Activated CD4-positive, alpha-beta T cell treated with anti-CD3 and anti-CD28 coated beads for 1 hour (primary cell): ENCODE data around the gene S1PR1.
"Not testable (repeated sequence)": the region's sequence is repeated elsewhere in the genome, so short reads cannot be mapped to it uniquely, and the experiment has no call there.

ENCODE experiments used
- DNase-seq: peaks from one replicate; pipeline ENCODE4 v3.0.0-alpha.2; 2020

Gene S1PR1

DNA sequence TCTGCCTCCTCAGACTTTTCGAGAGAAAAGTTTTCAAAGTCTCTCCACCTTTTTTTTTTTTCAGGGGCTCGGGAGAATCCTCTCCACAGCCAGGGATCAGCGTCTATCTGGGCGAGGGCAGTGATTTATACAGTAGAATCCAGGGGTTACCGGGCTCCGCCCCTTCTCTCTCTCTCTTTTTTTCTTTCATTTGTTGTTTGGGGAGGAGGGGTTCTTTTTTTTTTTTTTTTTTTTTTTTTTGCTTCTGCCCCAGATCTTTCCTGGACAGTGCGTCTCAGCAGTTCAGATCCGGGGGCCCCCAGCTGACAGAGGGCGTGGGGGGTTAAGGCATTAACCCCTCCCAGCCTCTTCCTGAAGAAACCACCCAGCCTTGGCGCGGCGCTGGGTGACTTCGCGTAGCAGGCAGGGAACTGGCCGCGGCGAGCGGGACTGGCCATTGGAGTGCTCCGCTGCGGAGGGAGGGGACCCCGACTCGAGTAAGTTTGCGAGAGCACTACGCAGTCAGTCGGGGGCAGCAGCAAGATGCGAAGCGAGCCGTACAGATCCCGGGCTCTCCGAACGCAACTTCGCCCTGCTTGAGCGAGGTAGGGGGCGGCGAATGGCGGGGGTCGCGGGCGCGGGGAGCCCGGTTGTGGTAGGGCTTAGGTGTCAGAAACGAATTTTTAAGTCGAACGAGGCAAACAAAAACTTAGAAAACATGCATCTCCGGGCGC lies at the start of gene S1PR1:
TSS of gene S1PR1 (plus strand) at position 504 of the 713 bp plus-strand sequence. CDS start 1,966 bp downstream, outside the sequence.
- peak; percentile 47 for DNase-seq

DNA sequence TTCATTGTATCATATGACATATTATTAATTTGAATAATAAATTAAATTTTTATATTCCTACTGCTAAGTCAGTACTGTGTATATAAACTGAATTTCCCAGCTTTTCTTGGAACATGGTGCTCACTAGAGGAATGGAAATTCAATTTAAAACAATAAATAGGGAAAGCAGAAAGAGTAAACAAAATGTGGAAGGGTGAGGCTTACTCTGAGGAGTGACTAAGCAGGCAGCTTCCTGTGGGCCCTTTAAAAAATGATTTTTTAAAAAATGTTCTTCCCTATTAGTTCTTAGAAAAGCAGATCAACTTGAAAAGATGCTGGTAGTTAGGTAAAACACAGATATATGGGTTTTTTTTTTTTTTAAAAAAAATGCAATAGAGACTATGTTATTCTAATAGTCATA lies 49.5 kb upstream of the S1PR1 start:
- DNase-seq: no peak

DNA sequence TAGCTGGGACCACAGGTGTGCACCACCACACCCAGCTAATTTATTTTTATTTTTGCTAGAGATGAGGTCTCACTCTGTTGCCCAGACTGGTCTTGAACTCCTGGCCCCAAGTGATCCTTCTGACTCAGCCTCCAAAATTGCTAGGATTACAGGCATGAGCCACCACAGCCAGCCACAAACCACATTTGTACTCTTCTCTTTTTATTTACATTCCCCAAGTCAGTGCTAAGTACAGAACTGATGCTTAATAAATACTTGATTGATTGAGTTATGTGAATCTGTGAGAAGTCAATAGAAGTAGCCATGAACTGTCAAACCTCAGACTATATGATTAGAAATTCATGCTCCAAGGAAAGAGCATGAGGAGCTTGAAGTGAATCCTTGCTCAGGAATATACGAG lies 48.5 kb upstream of the S1PR1 start:
- DNase-seq: no peak

DNA sequence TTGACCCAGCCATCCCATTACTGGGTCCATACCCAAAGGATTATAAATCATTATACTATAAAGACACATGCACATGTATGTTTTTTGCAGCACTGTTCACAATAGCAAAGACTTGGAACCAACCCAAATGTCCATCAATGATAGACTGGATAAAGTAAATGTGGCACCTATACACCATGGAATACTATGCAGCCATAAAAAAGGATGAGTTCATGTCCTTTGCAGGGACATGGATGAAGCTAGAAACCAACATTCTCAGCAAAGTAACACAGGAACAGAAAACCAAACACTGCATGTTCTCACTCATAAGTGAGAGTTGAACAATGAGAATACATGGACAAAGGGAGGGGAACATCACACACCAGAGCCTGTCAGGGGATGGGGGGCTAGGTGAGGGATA lies 47.9 kb upstream of the S1PR1 start:
- not testable (repeated sequence) for DNase-seq

DNA sequence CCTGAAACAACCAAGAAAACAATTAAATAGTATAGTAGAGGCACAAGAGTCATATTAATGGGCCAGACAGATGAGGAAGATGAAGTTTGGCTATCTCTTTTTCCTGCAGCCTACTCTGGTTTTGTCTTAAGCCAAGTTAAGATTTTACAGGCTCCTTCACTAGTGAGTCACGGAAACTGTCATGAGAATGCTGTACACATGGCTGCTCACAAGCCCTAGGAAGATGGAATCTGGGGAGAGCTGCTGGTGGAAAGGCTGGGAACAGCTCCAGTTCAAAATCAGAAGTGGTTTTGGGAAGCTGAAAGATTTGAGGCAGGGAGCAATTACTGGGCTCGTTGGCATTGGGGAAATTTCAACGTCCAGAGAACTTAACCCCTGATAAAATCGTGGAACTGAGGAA lies 46.4 kb upstream of the S1PR1 start:
- no peak for DNase-seq

DNA sequence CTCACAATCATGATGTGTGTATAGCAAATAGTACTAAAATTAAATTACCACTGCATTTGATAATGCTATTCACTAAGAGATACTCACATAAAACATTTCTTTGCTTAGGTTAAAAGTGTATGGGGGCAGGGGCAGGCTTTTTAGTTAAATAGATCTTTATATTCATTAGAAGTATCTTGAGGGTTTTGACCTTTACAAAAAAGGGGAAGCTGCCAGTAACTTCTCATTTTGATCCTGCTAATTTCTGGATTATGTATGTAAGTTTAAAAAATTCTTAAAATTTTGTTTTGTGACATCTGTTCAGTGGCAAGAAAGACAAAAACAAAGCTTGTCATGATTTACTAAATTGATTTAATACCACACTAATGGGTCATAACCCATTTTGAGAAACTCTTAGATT lies 45.8 kb upstream of the S1PR1 start:
- no peak for DNase-seq

DNA sequence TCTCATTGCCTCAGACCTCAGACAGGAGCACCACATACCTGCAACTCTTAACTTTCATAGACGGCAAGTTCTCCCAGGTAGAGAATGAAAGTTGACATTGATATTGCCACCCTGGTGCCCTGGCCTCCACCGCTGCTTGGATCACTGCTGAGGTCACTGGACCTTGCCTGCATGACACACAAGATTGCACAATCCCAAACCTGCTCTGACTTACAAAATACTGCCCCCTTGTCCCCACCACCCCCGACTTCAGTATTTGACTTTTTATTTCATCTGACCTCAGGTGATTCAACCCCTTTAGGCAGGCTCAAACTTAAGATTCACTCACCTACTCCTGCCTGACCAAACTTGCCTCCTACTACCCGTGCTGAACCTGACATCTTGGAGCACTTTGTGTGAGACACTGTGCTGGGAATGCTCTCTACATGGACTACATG lies 43.1 kb upstream of the S1PR1 start:
- no peak for DNase-seq

DNA sequence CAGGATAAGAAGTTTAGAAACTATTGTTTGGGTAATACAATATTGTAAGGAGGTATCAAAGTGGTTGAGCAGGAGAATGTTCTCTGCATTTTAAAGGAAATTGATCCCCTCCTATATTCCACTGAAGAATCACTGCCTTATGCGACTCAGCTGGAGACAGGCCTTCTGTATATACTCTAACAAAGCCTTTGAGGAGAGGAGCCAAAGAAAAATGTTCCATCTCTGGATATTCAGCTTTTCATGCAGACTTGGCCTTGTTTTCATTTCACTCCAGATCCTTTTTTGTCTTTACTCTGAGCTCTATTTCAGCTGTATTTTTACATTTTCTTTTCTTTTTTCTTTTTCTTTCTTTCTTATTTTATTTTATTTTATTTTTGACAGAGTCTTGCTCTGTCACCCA lies 42.1 kb upstream of the S1PR1 start:
- DNase-seq: no peak

DNA sequence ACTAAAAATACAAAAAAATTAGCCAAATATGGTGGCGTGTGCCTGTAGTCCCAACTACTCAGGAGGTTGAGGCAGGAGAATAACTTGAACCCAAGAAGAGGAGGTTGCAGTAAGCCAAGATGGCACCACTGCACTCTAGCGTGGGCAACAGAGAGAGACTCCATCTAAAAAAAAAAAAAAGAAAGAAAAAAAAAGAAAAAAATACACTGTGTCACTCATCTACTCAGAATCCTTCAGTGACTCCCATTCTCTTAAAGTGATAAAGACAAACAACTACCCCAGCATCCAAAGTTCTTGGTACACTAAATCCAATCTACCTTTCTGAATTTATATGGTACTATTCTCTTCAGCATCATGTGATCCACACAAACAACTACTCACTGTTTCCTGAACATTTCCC lies 40.2 kb upstream of the S1PR1 start:
- no peak for DNase-seq

DNA sequence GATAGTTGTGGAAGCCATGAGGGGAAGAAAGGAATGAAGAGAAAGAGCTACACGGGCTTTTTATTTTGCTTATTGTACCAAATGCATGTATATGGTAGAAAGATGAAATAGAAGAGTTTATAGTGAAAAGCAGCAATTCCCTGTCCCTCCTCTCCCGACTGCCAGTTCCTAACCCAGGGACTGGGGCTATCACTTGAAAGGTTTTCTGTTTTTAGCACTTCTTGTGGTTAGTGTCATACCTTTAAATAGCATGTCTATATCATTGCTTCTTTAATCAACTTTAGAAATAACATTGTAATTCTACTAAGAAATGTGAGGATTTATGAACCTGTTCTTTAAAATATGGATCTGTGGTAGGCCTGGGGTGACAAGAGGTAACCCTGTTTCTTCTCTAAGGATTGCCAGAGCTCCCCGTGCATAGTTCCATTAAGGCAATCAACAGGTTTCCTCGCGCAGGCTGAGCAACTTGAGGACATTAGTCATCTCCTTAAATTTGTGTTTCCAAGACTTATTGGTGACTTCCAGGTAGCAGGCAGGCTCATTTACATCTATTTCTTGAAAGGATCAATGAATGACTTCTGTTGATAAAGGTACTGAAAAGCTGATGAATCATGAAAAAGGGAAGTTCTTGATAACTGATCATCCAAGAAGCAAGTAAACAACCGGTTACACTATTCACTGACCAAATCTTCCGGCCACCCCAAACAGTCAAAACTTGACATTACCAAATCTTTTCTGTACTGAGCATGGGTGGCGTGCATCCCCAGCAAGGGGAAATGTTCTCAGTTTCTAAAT lies 37.8 kb upstream of the S1PR1 start:
- no peak for DNase-seq

DNA sequence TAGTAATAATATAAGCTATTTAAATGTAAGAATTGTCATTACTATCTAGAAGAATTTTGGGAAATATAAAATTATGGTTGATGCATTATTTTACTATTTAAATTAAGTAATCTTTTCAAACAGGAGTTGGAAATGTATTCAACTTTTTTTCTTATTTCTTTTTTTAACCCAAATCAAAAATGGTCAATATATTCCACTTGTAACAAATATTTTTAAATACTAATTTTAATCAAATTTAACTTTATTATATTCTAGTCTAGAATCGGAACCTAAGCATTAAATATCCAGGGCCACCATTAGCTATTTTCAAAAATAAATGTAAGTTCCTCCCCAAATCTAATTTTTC lies 37.2 kb upstream of the S1PR1 start:
- DNase-seq: no peak

DNA sequence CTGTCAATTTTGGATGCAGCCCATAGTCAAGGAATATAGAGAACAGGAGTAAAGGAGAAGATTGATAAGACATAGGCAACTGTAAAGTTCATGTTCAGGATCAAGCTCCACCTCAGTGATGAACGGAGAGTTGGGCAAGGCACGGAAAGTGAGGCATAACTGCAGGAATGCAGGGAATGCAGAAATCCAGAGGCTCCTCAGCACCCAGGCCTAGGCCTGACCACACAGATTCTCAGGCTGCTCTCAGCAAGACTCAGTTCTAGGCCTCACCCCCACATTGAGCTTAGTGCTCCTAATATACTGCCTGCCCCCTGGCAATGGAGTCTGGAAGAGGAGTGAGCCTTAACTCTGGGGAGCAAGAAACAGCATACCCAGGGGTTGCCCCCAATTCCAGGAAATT lies 36.3 kb upstream of the S1PR1 start:
- no peak for DNase-seq

DNA sequence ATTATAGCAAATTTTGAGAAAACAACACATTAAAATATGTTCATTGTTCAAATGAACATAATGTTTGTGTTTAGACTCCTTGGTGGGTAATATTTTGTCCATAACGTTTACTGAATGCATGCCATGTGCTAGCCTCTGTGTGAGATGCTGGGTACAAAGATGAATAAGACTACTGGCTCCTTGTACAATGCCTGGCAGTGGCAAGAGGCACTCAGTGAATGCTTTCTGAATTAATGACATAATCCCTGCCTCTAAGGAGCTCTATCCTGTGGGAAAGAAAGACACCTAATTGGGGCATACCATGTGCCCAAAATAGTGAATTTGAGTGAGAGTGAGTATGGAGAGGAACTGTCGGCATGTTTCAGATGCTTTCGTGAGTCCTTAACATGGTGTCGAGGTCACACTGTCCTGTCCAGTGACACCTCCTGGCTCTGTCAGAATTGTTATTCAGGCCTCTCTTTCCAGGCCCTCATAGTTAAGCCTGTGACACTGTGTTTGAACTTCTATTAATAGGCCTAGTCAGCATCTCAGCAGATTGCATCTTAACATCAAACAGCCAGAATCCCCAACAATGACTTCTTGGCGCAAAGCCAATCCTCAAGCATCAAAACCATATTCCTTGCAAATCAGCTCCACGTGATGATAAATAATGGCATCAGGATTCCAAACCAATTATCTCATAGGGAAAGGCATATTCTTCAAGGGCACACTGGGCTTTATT lies 32.8 kb upstream of the S1PR1 start:
- DNase-seq: no peak

DNA sequence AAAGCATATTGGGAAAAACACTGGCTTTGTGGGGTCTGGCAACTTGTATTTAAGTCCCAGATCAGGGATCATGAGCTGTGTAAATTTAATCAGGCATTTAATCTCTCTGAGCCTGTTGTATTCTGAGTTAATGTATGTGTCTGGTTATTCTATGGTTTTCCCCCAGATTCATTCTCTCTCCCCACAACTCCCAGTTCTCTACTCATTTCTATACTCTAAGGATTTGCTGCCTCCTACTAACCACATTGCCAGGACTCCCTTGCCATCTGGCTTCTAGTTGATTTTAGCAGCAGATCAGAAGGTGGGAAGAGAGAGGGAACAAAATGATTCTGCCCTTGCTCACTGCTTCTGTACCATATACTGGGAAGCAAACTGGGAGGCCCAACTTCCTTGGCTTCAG lies 31.4 kb upstream of the S1PR1 start:
- DNase-seq: no peak

DNA sequence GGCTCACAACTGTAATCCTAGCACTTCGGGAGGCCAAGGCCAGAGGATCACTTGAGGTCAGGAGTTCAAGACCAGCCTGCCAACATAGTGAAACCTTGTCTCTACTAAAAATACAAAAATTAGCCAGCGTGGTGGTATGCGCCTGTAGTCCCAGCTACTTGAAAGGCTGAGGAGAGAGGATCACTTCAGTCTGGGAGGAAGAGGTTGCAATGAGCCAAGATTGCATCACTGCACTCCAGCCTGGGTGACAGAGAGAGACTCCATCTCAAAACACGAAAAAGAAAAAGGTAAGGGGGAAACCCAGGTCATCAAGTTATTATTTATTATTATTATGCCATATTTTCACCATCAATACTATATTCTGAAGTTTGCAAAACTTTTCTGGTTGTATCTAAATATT lies 30.7 kb upstream of the S1PR1 start:
- not testable (repeated sequence) for DNase-seq

DNA sequence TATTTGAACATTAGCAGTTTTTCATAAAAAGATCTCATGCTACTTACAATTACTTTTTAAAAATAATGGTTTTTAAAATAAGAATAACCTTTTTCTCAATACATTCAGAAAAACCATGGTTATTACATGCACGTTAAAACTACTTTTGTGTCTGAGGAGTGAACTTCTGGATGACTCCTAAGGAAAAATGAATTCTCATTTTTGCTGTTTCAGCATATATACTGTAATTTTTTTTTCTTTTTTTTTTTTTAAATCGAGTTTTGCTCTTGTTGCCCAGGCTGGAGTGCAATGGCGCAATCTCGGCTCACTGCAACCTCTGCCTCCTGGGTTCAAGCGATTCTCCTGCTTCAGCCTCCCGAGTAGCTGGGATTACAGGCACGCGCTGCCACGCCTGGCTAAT lies 29.5 kb upstream of the S1PR1 start:
- DNase-seq: not testable (repeated sequence)

DNA sequence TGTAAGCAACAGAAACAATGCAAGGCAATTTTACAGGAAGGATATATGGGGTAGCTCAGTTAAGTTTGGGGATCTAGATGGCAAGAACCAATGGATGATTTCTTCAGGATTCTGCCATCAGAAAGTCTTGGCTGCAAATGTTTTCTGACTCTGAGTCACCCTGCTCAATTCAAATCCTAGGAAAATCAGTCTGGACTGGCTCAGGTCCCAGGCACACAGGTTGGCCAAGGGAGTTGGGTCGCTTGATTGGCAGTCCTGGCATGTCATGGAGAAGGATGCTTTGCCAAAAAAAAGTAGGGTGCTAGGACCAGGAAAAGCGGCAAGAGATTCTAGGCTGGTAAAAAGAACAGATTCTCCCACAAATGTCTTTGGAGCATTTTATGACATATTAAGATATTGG lies 28.9 kb upstream of the S1PR1 start:
- no peak for DNase-seq

DNA sequence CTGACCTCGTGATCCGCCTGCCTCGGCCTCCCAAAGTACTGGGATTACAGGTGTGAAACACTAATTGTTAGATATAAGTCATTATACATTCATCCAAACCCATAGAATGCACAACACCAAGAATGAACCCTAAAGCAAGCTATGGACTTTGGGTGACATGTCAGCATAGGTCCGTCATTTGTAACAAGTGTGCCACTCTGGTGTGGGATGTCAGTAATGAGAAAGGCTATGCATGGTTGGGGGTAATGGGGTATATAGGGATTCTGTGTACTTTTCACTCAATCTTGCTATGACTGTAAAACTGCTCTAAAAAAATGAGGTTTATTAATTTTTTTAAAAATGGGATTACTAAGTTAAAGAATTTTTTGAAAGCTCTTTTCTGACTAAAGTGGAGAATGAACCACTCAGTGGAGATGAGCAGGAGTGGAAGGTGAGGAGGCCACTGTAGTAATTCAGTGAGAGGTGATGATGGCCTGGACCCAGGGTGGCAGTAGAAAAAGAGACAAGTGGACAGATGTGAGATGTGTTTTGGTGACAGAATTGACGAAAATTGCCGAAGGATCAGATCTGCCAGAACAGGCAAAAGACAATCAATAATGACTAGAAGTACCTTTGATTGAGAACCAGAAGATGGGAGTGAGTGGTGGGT lies 21.3 kb upstream of the S1PR1 start:
- DNase-seq: no peak

DNA sequence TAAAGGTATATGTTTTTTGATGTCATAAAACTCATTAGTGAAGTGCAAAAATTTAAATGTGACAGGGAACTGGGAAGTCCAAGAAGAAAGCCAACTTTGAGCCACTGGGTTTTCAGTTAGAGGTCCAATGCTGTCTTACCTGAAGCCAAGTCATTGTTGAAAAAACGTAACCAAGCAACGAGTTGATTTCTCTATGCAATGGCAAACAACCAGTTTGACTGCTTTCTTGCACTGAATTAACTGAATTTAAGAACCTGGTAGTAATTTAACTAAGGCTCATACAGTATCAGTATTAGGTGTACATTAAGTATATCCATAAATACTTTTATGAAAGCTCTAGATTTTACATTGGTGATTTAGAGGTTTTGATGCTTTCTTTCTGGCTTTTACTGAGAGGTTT lies 20.2 kb upstream of the S1PR1 start:
- DNase-seq: no peak

DNA sequence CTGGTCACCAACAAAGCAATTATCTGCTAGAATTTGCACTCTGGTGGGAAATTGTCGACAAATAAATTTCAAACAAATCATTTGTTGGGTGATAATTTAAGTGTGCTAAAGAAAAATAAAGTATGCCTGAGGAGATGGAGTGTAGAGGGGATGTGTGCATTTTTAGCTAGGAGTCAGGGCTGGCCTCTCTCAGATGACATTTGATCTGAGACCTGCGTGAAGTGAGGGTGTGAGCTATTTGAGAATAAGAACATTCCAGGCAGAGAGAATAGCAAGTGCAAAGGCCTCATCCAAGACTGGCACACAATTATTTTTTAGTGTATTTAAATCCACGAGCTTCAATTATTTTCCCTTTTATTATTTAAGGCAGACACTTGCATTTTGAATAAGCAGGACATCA lies 19.7 kb upstream of the S1PR1 start:
- DNase-seq: no peak

DNA sequence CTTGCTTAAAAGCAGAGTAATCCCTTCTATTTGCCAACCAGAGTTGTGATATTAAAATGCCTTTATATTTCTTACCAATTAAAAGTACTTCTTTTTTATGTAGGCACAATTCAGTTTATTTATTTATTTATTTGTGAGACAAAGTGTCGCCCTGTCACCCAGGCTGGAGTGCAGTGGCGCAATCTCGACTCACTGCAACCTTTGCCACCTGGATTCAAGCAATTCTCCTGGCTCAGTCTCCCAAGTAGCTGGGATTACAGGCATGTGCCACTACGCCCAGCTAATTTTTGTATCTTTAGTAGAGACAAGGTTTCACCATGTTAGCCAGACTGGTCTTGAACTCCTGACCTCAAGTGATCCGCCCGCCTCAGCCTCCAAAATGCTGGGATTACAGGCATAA lies 17.9 kb upstream of the S1PR1 start:
- DNase-seq: not testable (repeated sequence)

DNA sequence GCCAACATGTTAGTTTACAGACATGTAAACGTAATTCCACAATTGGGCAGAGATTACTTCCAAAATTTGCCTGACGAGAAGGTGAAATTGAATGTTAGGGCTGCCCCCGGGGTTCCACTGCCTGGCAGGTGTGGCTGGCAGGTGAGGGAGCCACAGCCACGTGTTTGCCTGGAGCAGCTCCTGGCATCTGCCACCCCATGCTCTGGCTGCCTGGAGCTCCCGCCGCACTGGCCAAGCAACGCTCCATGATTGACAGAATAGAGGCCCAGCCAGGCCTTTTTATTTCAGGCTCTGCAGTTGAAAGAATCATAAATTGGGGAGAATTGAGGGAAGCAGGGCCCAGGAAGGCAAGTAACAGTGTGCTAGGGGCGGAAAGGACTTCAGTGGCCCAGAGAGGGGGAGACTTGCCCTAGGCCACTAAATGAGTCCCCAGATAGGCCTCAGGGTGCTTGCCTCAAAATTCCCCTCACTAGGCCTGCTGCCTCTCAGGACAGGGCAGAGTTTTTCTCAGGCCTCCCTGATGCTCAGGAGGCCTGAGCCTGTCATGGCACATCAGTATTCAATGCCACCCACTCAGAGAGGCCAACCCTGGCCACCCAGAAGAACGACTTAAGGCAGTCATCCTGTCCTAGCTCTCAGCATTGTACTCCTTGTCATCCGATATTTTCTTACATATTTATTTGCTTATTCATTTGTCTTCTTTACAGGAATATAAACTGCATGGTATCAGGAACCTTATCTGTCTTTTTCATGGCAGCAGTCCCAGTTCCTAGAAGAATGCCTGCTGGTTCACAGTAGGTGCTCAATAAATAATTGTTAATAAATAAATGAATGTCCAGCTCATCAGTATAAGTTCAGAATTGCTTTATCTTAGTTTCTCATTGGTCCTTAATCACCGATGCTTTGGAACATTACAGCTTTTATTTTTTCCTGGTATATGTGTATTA lies 16.6 kb upstream of the S1PR1 start:
- DNase-seq: no peak
